SK-N-MC (cell line): Measurements from ENCODE around the gene PBX4.

Experiments used
- EZH2 ChIP-seq: fragments of 200-600 bp; sonication (generic); IDR thresholded peaks from one replicate; pipeline ENCODE4 v1.6.1; 2017; ENCODE audit warnings: antibody characterized with exemption
- POLR2AphosphoS5 ChIP-seq: IDR thresholded peaks from 2 replicates; pipeline ENCODE4 v1.6.1; 2012; ENCODE audit warnings: mild to moderate bottlenecking, low read depth, low read length, borderline replicate concordance

DNA sequence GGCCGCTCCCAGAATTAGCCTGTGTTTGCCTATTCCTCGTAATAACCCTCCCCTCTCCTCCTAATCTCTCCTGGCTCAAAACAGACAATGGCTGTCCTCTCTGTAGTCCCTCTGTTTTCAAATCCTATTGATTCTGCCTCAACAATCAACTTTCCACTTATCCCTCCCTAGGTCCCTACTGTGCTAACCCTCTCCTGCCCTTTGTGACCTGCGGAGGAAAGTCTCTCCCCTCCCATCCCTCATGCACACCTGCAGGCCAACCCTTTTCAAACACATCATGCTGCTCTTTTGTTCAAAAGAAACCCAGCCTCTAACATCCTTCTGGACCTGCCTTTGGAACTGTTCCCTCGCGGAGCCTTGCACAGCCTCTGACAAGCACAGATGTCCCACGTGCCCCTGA lies 43.1 kb downstream of the PBX4 start:
- TF ChIP-seq EZH2 (no peak), POLR2AphosphoS5 (no peak)
